ENCODE measurements around the gene CDKAL1.

Gene CDKAL1

GRCh38 chr6:21157186-21157929, 623.1 kb downstream of the CDKAL1 start:
- in situ Hi-C loops (cut with HindIII; ENCODE audit: low pct_ligation_motif_present, low sequenced_read_pairs), result no loop called here
- no peak for TF ChIP-seq CTCF (IDR thresholded peaks at IDR 0.05; ENCODE audit: low read depth, low read length, missing control alignments)
- DNase-seq, result no peak
- H3K27ac ChIP-seq, result no peak overlapping the region
- no peak overlapping the region for H3K4me3 ChIP-seq (ENCODE audit: low read depth, low read length)
- no peaks in the 10 kb centered on the region for H3K36me3 ChIP-seq (replicated peaks)
- no peaks in the 10 kb centered on the region for H3K27me3 ChIP-seq (replicated peaks)

- H3K4me3 ChIP-seq (ENCODE audit: low read depth, low read length), result no peak overlapping the region
- H3K36me3 ChIP-seq (replicated peaks), result no peaks in the 10 kb centered on the region
- no peak for TF ChIP-seq CTCF (IDR thresholded peaks at IDR 0.05; ENCODE audit: low read depth, low read length, missing control alignments)
- in situ Hi-C loops (cut with HindIII; ENCODE audit: low pct_ligation_motif_present, low sequenced_read_pairs), result no loop called here
- no peaks in the 10 kb centered on the region for H3K27me3 ChIP-seq (replicated peaks)
- no peak for DNase-seq
- H3K27ac ChIP-seq, result no peak overlapping the region
These were observed 623.9 kb downstream of the CDKAL1 start for GRCh38 chr6:21158149-21158548.

GRCh38 chr6:21158873-21159272, 624.6 kb downstream of the CDKAL1 start:
- in situ Hi-C loops (cut with HindIII; ENCODE audit: low pct_ligation_motif_present, low sequenced_read_pairs), result no loop called here
- Histone ChIP-seq H3K4me3 (ENCODE audit: low read depth, low read length) (no peak overlapping the region), H3K27me3 (replicated peaks) (no peaks in the 10 kb centered on the region), H3K27ac (no peak overlapping the region), H3K36me3 (replicated peaks) (no peaks in the 10 kb centered on the region)
- TF ChIP-seq CTCF (IDR thresholded peaks at IDR 0.05; ENCODE audit: low read depth, low read length, missing control alignments), result no peak
- no peak for DNase-seq

GRCh38 chr6:21159465-21159864, 625.2 kb downstream of the CDKAL1 start:
- no peaks in the 10 kb centered on the region for H3K36me3 ChIP-seq (replicated peaks)

GRCh38 chr6:21161707-21162106, 627.5 kb downstream of the CDKAL1 start:
- Histone ChIP-seq H3K27me3 (replicated peaks) (no peaks in the 10 kb centered on the region), H3K4me3 (ENCODE audit: low read depth, low read length) (no peak overlapping the region), H3K27ac (no peak overlapping the region), H3K36me3 (replicated peaks) (no peaks in the 10 kb centered on the region)
- no peak for TF ChIP-seq CTCF (IDR thresholded peaks at IDR 0.05; ENCODE audit: low read depth, low read length, missing control alignments)
- no peak for DNase-seq
- in situ Hi-C loops (cut with HindIII; ENCODE audit: low pct_ligation_motif_present, low sequenced_read_pairs), result no loop called here

More at GRCh38 chr6:21159465-21159864, 625.2 kb downstream of the CDKAL1 start:
- Histone ChIP-seq H3K27me3 (replicated peaks) (no peaks in the 10 kb centered on the region), H3K27ac (no peak overlapping the region), H3K4me3 (ENCODE audit: low read depth, low read length) (no peak overlapping the region)
- in situ Hi-C loops (cut with HindIII; ENCODE audit: low pct_ligation_motif_present, low sequenced_read_pairs), result no loop called here
- no peak for TF ChIP-seq CTCF (IDR thresholded peaks at IDR 0.05; ENCODE audit: low read depth, low read length, missing control alignments)
- no peak for DNase-seq

All from brain microvascular endothelial cell (primary cell).